Neural progenitor cell (in vitro differentiated cells): ENCODE measurements around the gene CSNK1G1.

Source experiments
- EZH2 ChIP-seq: fragments of 200-600 bp; sonication (generic); IDR thresholded peaks from 2 replicates; pipeline ENCODE4 v1.6.1; 2017; ENCODE audit warnings: antibody characterized with exemption, mild to moderate bottlenecking, moderate library complexity
- TF ChIP-seq, protein P1 (sequence below): fragments of 200-600 bp; sonication (generic); IDR thresholded peaks from 2 replicates; pipeline ENCODE4 v1.5.1; 2017; ENCODE audit warnings: antibody characterized with exemption, mild to moderate bottlenecking

DNA sequence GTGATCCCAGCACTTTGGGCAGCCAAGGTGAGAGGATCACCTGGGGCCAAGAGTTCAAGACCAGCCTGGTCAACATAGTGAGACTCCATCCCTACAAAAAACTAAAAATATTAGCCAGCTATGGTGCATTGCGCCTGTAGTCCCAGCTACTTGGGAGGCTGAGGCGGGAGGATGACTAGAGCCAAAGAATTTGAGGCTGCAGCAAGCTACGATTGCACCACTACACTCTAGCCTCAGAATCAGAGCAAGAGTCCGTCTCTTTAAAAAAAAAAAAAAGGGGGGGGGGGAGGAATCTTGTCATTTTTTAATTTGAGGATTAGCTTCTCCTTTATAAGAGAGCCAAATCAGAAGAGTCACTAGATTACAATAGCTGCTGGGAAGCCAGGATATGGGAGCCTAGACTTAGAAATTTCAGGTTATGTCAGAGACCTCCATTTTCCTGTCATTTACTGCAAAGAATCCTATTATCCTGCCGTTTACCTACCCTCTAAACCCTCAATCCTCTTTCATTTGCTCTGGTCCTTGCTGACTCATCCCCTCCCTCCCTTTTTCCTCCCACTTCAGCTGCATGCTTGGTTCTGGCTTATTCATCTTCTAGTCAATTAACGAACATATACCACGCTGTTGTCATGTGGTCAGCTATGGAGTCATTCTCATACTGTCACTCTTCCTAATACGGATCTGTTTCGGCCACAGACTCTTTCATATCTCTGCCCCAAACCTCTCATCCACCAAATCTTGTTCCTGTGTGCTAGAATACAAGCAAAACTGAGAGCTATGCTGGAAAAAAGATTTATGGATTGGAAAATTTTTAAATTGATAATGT is 109.4 kb downstream of the CSNK1G1 start:
- TF ChIP-seq EZH2 = no peak
- TF ChIP-seq, protein P1, sequence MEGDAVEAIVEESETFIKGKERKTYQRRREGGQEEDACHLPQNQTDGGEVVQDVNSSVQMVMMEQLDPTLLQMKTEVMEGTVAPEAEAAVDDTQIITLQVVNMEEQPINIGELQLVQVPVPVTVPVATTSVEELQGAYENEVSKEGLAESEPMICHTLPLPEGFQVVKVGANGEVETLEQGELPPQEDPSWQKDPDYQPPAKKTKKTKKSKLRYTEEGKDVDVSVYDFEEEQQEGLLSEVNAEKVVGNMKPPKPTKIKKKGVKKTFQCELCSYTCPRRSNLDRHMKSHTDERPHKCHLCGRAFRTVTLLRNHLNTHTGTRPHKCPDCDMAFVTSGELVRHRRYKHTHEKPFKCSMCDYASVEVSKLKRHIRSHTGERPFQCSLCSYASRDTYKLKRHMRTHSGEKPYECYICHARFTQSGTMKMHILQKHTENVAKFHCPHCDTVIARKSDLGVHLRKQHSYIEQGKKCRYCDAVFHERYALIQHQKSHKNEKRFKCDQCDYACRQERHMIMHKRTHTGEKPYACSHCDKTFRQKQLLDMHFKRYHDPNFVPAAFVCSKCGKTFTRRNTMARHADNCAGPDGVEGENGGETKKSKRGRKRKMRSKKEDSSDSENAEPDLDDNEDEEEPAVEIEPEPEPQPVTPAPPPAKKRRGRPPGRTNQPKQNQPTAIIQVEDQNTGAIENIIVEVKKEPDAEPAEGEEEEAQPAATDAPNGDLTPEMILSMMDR = no peak
